CD4-positive, alpha-beta T cell treated with Interleukin-10 for 1 hour (primary cell): ENCODE data around the gene TRMT13.

Experiments used
- DNase-seq: peaks from one replicate; pipeline ENCODE4 v3.0.0-alpha.2; 2020

The TRMT13 gene

GRCh38 chr1:100132566-100133477, at the start of gene TRMT13, which contains the start of gene SASS6:
TSS of gene TRMT13 (plus strand) at chr1:100133163. CDS start at chr1:100133169, 6 bp downstream.
TSS of gene SASS6 (minus strand) at chr1:100132930. CDS start at chr1:100132814, 116 bp downstream.
- peak; percentile 96 for DNase-seq

GRCh38 chr1:100087396-100087795, 45.6 kb upstream of the TRMT13 start:
- no peak for DNase-seq

DNA sequence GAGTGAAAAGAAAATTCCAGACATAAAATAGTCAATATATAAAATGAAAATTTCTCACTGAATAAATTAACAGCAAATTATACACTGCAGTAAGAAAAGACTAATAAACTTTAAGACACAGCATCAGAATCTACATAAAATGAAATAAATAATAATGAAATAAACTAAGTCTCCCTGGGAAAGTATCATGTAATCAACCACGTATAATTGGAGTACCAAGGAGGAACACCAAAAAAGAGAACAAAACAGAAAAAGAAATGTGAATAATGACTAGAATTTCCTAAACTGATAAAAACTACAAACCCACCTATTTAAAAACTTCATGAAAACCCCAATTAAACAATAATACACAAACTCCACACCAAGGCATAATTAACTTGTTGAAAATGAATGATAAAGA, 43.9 kb upstream of the TRMT13 start:
- DNase-seq: no peak

DNA sequence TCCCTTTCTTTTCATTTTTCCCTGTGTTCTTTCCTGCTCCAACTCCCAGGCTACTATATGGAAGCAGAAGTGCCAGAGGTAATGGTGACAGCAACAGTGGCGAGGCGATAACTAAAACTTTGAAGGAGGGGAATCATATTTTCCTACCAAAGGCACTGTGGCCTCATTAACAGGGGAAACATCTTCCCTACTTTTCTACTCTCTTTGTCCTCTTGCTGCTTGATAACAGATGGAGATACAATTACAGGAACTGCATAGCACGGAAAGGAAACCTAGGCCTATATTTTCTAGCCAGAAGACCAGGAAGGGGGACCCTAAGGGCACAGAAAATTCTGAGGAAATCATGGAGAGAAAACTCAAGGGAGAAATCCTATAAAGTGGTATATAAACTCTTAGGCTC, 42.5 kb upstream of the TRMT13 start:
- DNase-seq: no peak

DNA sequence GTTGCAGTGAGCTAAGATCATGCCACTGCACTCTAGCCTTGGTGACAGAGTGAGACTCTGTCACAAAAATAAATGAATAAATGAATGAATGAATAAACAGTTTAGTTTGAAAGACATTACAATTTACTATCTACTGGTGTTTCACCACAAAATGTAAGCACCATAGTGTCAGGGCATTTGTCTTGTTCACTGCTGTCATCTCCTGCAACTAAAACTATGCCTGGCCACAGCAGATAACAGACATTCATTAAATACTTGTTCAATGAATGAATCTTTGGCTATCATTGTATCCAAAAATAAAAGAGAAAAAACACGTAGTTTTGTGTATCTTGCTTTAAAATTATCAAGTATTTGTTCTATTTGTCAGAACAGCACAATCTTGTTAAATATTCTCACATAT, 32.8 kb upstream of the TRMT13 start:
- DNase-seq: no peak

- DNase-seq: no peak
These were observed 31.4 kb upstream of the TRMT13 start for GRCh38 chr1:100101564-100101963.

- no peak for DNase-seq
These were observed 25.3 kb upstream of the TRMT13 start for GRCh38 chr1:100107696-100108095.

GRCh38 chr1:100109554-100110066, 23.4 kb upstream of the TRMT13 start:
- DNase-seq: no peak

GRCh38 chr1:100115524-100115923, 17.4 kb upstream of the TRMT13 start:
- no peak for DNase-seq

DNA sequence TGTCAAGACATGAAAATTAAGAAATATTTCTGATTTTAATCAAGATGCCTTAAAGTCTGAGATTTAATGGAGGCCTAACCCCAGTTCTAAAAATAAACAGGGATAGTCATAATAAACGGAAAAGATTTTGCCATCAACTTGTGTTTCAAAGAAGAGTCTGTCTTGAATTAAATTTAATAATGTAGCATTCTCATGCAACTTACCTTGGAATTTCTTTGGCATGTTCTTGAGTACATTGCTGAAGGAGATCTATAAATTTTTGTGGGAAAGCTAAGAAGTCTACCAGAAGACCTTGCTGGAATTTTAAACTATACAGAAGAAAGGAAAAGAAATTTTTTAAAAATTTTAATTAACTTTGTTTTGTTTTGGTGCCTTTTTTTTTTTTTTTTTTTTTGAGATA, 10.8 kb upstream of the TRMT13 start:
- DNase-seq: no peak

DNA sequence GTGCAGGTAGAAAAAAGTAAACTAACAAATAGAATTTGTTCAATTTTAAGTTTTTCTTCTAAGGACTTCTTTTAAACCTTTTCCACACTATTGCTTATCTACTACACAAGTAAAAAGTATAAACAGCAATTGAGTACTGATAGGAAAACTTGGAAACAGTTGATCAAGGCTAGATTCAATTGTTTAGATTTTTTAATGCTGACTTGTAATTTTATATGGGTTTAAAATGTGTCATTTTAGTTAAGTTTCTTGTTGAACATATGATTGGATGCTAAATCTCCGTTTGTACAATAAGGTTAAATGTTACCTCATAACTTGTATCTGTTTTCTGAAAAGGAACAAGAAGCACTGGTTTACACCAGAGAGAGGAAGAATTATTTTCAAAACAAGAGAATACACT, 5.7 kb upstream of the TRMT13 start:
- no peak for DNase-seq

GRCh38 chr1:100130552-100131077, 2.3 kb upstream of the TRMT13 start:
- DNase-seq: no peak

DNA sequence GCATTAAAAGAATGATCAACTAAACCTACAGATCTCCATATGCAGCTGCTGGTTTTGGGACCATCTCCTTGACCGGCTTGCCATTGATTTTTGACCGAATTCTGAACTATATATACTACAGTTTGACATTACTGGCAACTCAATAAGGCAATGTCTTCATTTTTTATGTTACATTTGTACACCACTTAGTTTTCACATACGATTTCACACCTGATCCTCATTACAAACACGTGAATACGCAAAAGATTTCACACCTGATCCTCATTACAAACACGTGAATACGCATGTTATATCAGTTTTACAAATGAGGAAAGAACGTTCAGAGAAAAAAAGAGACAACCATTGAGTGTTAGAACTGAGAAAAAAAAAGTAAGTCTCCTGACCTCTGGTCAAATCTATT, 1.3 kb upstream of the TRMT13 start:
- no peak for DNase-seq

- no peak for DNase-seq
These were observed 1.9 kb downstream of the TRMT13 start for GRCh38 chr1:100134872-100135271.

DNA sequence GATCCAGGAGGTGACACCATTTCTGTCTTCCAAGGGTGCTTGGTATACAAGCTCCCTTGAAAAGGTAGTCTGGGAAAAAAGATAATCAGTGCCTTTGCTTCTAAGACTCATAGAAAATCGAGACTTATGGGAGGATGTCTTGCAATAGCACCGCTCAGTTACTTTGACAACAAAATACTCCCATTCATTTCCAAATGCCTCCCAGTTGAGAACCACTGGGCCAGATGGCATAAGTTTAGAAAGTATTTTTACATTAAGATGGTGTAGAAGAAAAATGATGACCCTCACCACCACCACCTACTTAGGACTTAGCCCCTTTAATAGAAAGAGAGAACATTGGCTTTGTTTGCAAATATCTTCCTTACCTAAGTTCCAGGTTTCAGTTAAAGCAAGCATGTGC, 4.6 kb downstream of the TRMT13 start:
- no peak for DNase-seq

GRCh38 chr1:100141192-100141591, 8.2 kb downstream of the TRMT13 start:
- DNase-seq: no peak

DNA sequence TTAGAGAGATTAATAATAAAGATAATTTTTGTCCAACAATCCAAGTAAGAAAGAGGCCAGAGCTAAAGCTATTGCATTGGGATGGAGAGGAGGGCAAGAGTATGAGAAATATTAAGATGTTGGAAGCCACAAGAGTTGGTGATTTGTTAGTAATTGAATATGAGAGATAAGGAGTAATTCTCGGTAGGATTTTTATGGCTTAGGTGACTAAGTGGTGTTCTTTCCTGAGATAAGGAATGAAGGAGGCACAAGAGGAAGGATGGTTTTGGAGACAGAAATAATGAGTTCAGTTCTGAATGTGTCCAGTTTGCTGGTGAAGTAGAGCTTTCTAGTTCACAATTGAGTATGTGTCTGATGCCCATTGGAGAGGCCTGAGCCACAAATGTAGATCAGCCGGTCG, 9.4 kb downstream of the TRMT13 start:
- no peak for DNase-seq

DNA sequence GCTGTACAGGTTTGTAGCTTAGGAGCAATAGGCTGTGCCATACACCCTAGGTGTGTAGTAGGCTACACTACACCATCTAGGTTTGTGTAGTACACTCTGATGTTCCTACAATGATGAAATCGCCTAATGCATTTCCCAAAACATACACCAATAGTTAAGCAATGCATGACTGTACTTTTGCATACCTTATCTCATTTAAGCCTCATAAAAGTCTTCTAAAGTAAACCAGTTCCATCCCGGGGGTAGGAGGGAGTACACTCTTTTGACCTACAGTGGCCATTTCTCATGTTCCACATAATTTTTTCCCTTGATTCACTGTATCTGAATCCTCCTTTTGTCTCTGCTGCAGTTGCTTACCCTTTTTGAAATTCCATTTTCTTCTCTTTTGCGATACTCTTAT, 12.2 kb downstream of the TRMT13 start:
- DNase-seq: no peak

GRCh38 chr1:100146958-100147357, 14.0 kb downstream of the TRMT13 start:
- no peak for DNase-seq

DNA sequence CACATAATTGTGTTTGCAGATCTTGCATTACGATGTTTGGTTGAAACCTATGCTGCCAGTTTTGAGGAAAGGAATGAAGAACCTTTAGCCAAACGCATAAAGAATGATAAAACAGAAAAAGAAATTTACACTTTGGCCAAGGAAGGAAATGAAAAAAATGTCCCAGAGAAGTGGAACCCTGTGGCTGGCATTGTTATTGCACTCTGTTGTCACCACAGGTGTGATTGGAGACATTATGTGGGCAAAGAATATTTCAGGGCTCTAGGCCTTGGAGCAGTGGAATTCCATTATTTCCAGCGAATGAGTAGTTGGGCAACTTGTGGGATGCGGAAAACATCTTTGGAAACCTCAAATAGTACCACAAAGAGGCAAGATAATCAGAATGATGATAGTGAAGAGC, 14.9 kb downstream of the TRMT13 start:
- no peak for DNase-seq

GRCh38 chr1:100151679-100152078, 18.7 kb downstream of the TRMT13 start:
- no peak for DNase-seq

DNA sequence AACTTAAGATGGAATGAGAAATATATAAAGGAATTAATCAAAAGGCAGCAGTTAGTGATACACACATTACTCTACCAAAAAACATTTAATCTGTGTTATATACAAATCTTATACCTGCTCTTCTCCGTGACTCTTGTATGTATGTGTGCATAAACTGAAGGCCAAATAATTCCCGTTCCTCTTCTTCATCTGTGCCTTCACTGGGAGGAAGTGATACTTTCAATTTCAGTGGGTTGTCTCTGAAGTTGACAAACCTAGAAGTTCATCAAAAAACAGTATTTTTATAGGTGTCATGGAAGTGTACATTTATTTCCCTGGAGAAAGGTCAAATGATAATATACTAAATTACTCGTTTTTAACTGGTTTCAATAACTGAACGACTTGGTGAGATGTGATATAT, 19.3 kb downstream of the TRMT13 start:
- DNase-seq: no peak

- no peak for DNase-seq
These were observed 29.9 kb downstream of the TRMT13 start for GRCh38 chr1:100162881-100163280.

GRCh38 chr1:100164216-100164615, 31.3 kb downstream of the TRMT13 start:
- no peak for DNase-seq
